Lung (tissue), 12 donors: Measurements from ENCODE around the gene PRDM16. TPM values are rescaled to one million over a fixed set of nuclear protein-coding genes. Genes with fewer than 3 reads are reported as not detected.

Experiments
- ATAC-seq: fragments of 200-7000 bp; cut with Tn5 transposase; one replicate; pipeline ENCODE4 v1.9.1; 2020; ENCODE audit warnings: moderate number of reproducible peaks; ENCODE audit not compliant: insufficient read depth, low FRiP score
- DNase-seq, 3 donors: peaks; one replicate each; pipeline ENCODE4 v3.0.0-alpha.2; 2013 to 2017
- H3K27ac ChIP-seq, 2 donors: one replicate each; pipeline ENCODE4 v1.5.1; 2013; ENCODE audit warnings: mild to moderate bottlenecking in 2 of 2, moderate library complexity in 2 of 2, control low read depth in 1 of 2, inconsistent platforms in 1 of 2, low read depth in 1 of 2, low read length in 1 of 2
- H3K27me3 ChIP-seq, 3 donors: one replicate each; pipeline ENCODE4 v1.5.1; 2013; ENCODE audit warnings: low read length in 2 of 3; ENCODE audit not compliant: control insufficient read depth in 3 of 3, insufficient read depth in 3 of 3
- H3K36me3 ChIP-seq, 4 donors: one replicate each; pipeline ENCODE4 v1.5.1; 2013; ENCODE audit warnings: low read length in 4 of 4, mild to moderate bottlenecking in 1 of 4, moderate library complexity in 1 of 4; ENCODE audit not compliant: control insufficient read depth in 4 of 4, insufficient read depth in 4 of 4
- H3K4me1 ChIP-seq, 5 donors: one replicate each; pipeline ENCODE4 v1.5.1; 2013; ENCODE audit warnings: low read length in 5 of 5, mild to moderate bottlenecking in 2 of 5, moderate library complexity in 1 of 5; ENCODE audit not compliant: control insufficient read depth in 5 of 5, insufficient read depth in 5 of 5
- H3K4me3 ChIP-seq: one replicate; pipeline ENCODE4 v1.5.1; 2013; ENCODE audit warnings: mild to moderate bottlenecking, control low read depth, moderate library complexity
- H3K9ac ChIP-seq, 2 donors: one replicate each; pipeline ENCODE4 v1.5.1; 2013; ENCODE audit warnings: low read length in 2 of 2, control low read depth in 1 of 2; ENCODE audit not compliant: insufficient read depth in 1 of 2
- H3K9me3 ChIP-seq, 4 donors: one replicate each; pipeline ENCODE4 v1.5.1; 2013; ENCODE audit warnings: low read length in 3 of 4, mild to moderate bottlenecking in 1 of 4, moderate library complexity in 1 of 4; ENCODE audit not compliant: control insufficient read depth in 4 of 4, insufficient read depth in 3 of 4
- WGBS, 2 donors: extraction: QIAGEN DNeasy Blood & Tissue Kit; methylation state at CpG; one replicate each; pipeline ENCODE4 v1.1.7; 2013; 5-methylcytosine and 5-hydroxymethylcytosine counted together
- polyA plus RNA-seq, 2 donors: library from polyadenylated mRNA; stranded (reverse); fragments of 200-250 nt; gene quantifications; one replicate each; pipeline ENCODE4 v1.2.1, GENCODE V29; 2013
- total RNA-seq, 2 donors: library from RNA; depleted of rRNA in 1 of 2; stranded (reverse); fragments of >200 nt in 1 of 2; gene quantifications; one replicate each; pipeline ENCODE4 v1.2.1, GENCODE V29; 2014 to 2021
- TF ChIP-seq, protein P1 (sequence below): IDR thresholded peaks from 2 replicates; pipeline ENCODE4 v1.5.1; 2012; ENCODE audit warnings: mild to moderate bottlenecking; ENCODE audit errors: control extremely low read depth, extremely low read depth
- donor health status: control.
- donor health status: control.
- donor health status: Bipolar disorder and iron deficiency.
- donor health status: healthy.
- donor health status: DM: yes; HTN: yes; CAD: no.

PRDM16 gene
- total and polyA plus RNA-seq, 4 donors, result 2.4 to 36.5 (median 13.1) TPM

GRCh38 chr1:3454811-3455618, 386.0 kb downstream of the PRDM16 start:
- DNase-seq (peak; percentile 39 to 61 (median 57)), ATAC-seq (no peak)
- Histone ChIP-seq H3K4me1 (peaks cover 0 to 17% (median 7%) of the 10 kb centered on the region in 5 donors), H3K27me3 (peaks cover 0 to 3% (median 0%) of the 10 kb centered on the region in 3 donors), H3K4me3 (peak overlapping the region; percentile 47), H3K36me3 (no peaks in the 10 kb centered on the region), H3K9me3 (no peaks in the 10 kb centered on the region), H3K9ac (no peak overlapping the region), H3K27ac (peak overlapping the region in 1 of 2 donors; percentile 29)
- TF ChIP-seq, protein P1, sequence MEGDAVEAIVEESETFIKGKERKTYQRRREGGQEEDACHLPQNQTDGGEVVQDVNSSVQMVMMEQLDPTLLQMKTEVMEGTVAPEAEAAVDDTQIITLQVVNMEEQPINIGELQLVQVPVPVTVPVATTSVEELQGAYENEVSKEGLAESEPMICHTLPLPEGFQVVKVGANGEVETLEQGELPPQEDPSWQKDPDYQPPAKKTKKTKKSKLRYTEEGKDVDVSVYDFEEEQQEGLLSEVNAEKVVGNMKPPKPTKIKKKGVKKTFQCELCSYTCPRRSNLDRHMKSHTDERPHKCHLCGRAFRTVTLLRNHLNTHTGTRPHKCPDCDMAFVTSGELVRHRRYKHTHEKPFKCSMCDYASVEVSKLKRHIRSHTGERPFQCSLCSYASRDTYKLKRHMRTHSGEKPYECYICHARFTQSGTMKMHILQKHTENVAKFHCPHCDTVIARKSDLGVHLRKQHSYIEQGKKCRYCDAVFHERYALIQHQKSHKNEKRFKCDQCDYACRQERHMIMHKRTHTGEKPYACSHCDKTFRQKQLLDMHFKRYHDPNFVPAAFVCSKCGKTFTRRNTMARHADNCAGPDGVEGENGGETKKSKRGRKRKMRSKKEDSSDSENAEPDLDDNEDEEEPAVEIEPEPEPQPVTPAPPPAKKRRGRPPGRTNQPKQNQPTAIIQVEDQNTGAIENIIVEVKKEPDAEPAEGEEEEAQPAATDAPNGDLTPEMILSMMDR, result no peak
- 12 to 16% methylated on average over 31 to 46 of the region's 46 CpGs for WGBS, 2 donors

- H3K9ac ChIP-seq, result no peak overlapping the region
- peaks cover 0 to 3% (median 0%) of the 10 kb centered on the region in 3 donors for H3K27me3 ChIP-seq
- TF ChIP-seq, protein P1, result no peak
- WGBS, 2 donors, result 92 to 93% methylated on average over 18 of the region's 18 CpGs
- DNase-seq (no peak), ATAC-seq (no peak)
- H3K36me3 ChIP-seq, result no peaks in the 10 kb centered on the region
- no peak overlapping the region for H3K4me3 ChIP-seq
- H3K27ac ChIP-seq, result no peak overlapping the region
- no peaks in the 10 kb centered on the region for H3K9me3 ChIP-seq
- H3K4me1 ChIP-seq, result peaks cover 0 to 17% (median 7%) of the 10 kb centered on the region in 5 donors
Measured at GRCh38 chr1:3455670-3456448, 386.9 kb downstream of the PRDM16 start.

- H3K9ac ChIP-seq, result no peak overlapping the region
- H3K4me3 ChIP-seq, result no peak overlapping the region
- no peak for DNase-seq
- TF ChIP-seq, protein P1, result no peak
- H3K9me3 ChIP-seq, result no peaks in the 10 kb centered on the region
- H3K27ac ChIP-seq, result no peak overlapping the region
- H3K36me3 ChIP-seq, result no peaks in the 10 kb centered on the region
- H3K27me3 ChIP-seq, result peaks cover 0 to 3% (median 0%) of the 10 kb centered on the region in 3 donors
- 85 to 90% methylated on average over 12 of the region's 12 CpGs for WGBS, 2 donors
- peaks cover 0 to 17% (median 7%) of the 10 kb centered on the region in 5 donors for H3K4me1 ChIP-seq
- ATAC-seq, result no peak
Measured at GRCh38 chr1:3456449-3456963, 387.5 kb downstream of the PRDM16 start.
